HL-60 (cell line): ENCODE results near the gene ZFHX3.

Source experiments
- DNase-seq, 2 experiments: peaks; one replicate each; pipeline ENCODE4 v3.0.0-alpha.2; 2010 to 2020; ENCODE audit warnings: low read depth in 1 of 2, low spot score in 1 of 2
- H3K27ac ChIP-seq: fragments of 250-450 bp; sonication (Bioruptor Pico); replicated peaks from 2 replicates; pipeline ENCODE4 v1.5.1; 2020; ENCODE audit warnings: mild to moderate bottlenecking, moderate library complexity
- H3K27me3 ChIP-seq: fragments of 250-450 bp; sonication (Bioruptor Pico); 2 replicates; pipeline ENCODE4 v1.5.1; 2021; ENCODE audit warnings: mild to moderate bottlenecking, moderate library complexity; ENCODE audit not compliant: insufficient read depth, poor library complexity, severe bottlenecking
- H3K4me3 ChIP-seq: replicated peaks from 2 replicates; pipeline ENCODE4 v1.5.1; 2011; ENCODE audit warnings: mild to moderate bottlenecking, control low read depth, low read length; ENCODE audit not compliant: insufficient read depth
- CTCF ChIP-seq: IDR thresholded peaks from one replicate; pipeline ENCODE4 v1.5.1; 2011; ENCODE audit warnings: low read length, control low read depth, inconsistent platforms; ENCODE audit not compliant: insufficient read depth
- GABPA ChIP-seq: IDR thresholded peaks from 2 replicates; pipeline ENCODE4 v1.6.1; 2012; ENCODE audit warnings: low read depth
- POLR2AphosphoS5 ChIP-seq: IDR thresholded peaks from 2 replicates; pipeline ENCODE4 v1.6.1; 2012; ENCODE audit warnings: low read depth
- REST ChIP-seq: IDR thresholded peaks from 2 replicates; pipeline ENCODE4 v1.6.1; 2012; ENCODE audit warnings: low read depth; ENCODE audit not compliant: insufficient replicate concordance
- SPI1 ChIP-seq: IDR thresholded peaks from 2 replicates; pipeline ENCODE4 v1.6.1; 2012; ENCODE audit warnings: low read depth, mild to moderate bottlenecking, borderline replicate concordance

The ZFHX3 gene

GRCh38 chr16:72910875-72911274 is 137.1 kb downstream of the ZFHX3 start:
- no peak for DNase-seq
- H3K4me3 ChIP-seq: no peak overlapping the region
- TF ChIP-seq CTCF (no peak), REST (no peak), SPI1 (no peak), POLR2AphosphoS5 (no peak), GABPA (no peak)
- H3K27ac ChIP-seq: no peak overlapping the region
- no peaks in the 10 kb centered on the region for H3K27me3 ChIP-seq

DNA sequence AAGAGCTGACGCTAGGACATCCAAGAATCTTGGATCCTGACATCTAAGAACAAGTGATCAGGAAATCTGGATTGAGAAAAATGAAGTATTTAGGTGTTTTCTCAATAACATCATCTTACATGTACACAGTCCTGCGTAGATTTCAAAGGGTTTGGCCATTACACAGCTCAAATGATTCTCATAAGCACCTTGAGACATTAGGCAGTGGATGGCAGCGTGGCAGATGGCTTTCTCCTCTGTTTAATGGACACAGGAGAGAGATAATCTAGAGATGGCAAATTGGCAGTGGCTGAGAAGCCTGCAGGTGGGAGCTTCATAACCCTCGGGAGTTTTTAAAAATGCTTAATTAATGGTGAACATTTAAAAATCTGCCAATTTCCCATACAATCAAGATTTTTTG is 137.5 kb downstream of the ZFHX3 start:
- DNase-seq: no peak
- no peak overlapping the region for H3K27ac ChIP-seq
- TF ChIP-seq POLR2AphosphoS5 (no peak), GABPA (no peak), REST (no peak), SPI1 (no peak), CTCF (no peak)
- no peaks in the 10 kb centered on the region for H3K27me3 ChIP-seq
- no peak overlapping the region for H3K4me3 ChIP-seq

DNA sequence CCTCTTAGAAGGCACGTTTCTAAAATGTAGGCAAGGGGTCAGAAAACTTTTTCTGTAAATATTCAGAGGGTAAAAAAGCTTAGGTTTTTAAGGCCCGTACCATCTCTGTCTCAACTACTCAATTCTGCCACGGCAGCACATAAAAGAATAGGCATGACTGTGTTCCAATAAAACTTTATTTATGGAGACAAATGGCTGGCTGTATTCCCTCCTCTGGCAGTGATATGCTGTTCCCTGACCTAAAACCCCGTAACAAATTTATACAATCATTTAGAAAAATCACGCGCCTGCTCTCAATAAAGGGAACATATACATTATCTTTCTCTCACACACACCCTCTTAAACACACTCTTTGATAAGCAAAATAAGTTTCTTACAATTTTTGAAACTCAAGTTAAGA is 138.7 kb downstream of the ZFHX3 start:
- Histone ChIP-seq H3K27ac (no peak overlapping the region), H3K27me3 (no peaks in the 10 kb centered on the region), H3K4me3 (no peak overlapping the region)
- DNase-seq: no peak
- TF ChIP-seq CTCF (no peak), SPI1 (no peak), GABPA (no peak), POLR2AphosphoS5 (no peak), REST (no peak)
